MCF 10A (cell line): Measurements from ENCODE around the gene ZNF620. TPM values are rescaled to one million over a fixed set of nuclear protein-coding genes. Genes with fewer than 3 reads are reported as not detected.

Experiments used
- BruUV-seq: library from RNA; stranded (reverse); fragments of 400-500 nt; replicated peaks from 2 replicates; lab custom pipeline; 2021; lab: Mats Ljungman, UMichigan
- CTCF ChIA-PET: fragments of 300-600 bp; sonication (Branson Sonifier 250); formaldehyde crosslinking; extraction: SDS; loops from one replicate; lab custom pipeline; 2021; ENCODE audit warnings: antibody characterized with exemption, inconsistent platforms; lab: Yijun Ruan, JAX
- POLR2A ChIA-PET: fragments of 300-600, 350-650 bp; sonication (Branson Sonifier 250); formaldehyde crosslinking; extraction: SDS; loops from one replicate; lab custom pipeline; 2020; ENCODE audit warnings: antibody characterized with exemption, inconsistent platforms; lab: Yijun Ruan, JAX
- DNase-seq: peaks from one replicate; pipeline ENCODE4 v3.0.0-alpha.2; 2018; ENCODE audit not compliant: unreplicated experiment
- H3K27ac Mint-ChIP-seq: one replicate; pipeline ENCODE4 v1.8.0; 2022; ENCODE audit warnings: mild to moderate bottlenecking, low read depth, mixed read lengths; ENCODE audit not compliant: unreplicated experiment
- H3K27me3 Mint-ChIP-seq: one replicate; pipeline ENCODE4 v1.8.0; 2022; ENCODE audit warnings: mixed read lengths; ENCODE audit not compliant: insufficient read depth, unreplicated experiment
- H3K36me3 Mint-ChIP-seq: one replicate; pipeline ENCODE4 v1.8.0; 2022; ENCODE audit warnings: mild to moderate bottlenecking, moderate library complexity, mixed read lengths; ENCODE audit not compliant: insufficient read depth, unreplicated experiment
- H3K4me1 Mint-ChIP-seq: one replicate; pipeline ENCODE4 v1.8.0; 2022; ENCODE audit warnings: mixed read lengths; ENCODE audit not compliant: insufficient read depth, unreplicated experiment
- H3K4me3 Mint-ChIP-seq: one replicate; pipeline ENCODE4 v1.8.0; 2022; ENCODE audit warnings: mild to moderate bottlenecking, moderate library complexity, mixed read lengths; ENCODE audit not compliant: unreplicated experiment
- H3K9me3 Mint-ChIP-seq: one replicate; pipeline ENCODE4 v1.8.0; 2022; ENCODE audit warnings: mixed read lengths; ENCODE audit not compliant: unreplicated experiment
- intact Hi-C: fragments of 100-400 bp; cut with micrococcal nuclease; formaldehyde crosslinking; loops from 2 replicates; pipeline ENCODE4 v1.14.1; 2022
- total RNA-seq: library from RNA; stranded (reverse); gene quantifications from 2 replicates; pipeline ENCODE4 v1.2.3, GENCODE V29; 2022
- TF ChIP-seq, protein P1 (sequence below): fragments of 200-600 bp; IDR thresholded peaks from one replicate; pipeline ENCODE4 v1.8.0; 2022; ENCODE audit warnings: antibody characterized with exemption, mild to moderate bottlenecking; ENCODE audit not compliant: unreplicated experiment

The ZNF620 gene
- total RNA-seq, 1 experiment from 2014 or later, result 2.8 TPM

DNA sequence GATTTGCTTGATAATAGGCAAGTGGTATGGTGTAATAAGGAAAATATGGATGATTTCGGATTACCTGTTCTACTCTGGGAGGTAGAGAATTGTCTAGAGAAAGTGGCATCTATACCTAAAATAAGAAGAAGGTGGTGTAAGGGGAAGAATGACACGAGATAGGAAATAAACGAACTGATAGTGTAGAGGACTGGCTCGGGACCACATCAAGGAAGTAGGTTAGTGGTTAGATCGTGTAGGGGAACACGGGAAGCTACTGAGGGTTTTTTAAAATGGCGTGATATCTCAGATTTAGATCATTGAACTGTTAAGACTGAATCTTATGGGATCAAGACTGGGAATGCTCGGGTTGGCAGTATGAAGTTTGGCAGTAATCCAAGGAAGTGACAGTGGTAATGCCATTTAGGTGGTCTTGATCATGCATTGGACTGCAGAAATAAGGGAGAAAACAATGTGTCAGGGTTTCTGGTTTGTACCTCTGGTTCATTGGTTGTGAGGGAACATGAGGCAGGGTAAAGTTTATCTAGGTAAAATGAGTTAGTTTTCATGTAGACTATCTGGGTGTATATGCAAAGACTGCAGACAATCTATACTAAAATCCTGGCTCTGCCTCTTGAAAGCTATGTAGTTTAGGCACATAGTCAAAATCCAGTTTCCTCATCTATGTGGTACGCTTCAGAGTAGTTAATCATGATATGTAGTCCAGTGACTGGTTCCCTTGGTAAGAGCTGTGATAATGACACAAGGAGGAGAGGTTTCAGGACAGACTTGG is 41.3 kb upstream of the ZNF620 start:
- ChIA-PET POLR2A (interaction anchor here (0.6 to 3.0 kb wide), 5 partner anchors 11 to 1290 kb away, joined by 3 to 15 read pairs (median 4); partner anchors contain the start of gene ZNF619), CTCF (interaction anchor here (0.6 to 1.2 kb wide), 2 partner anchors 113 to 136 kb away, joined by 3 to 5 read pairs; no protein-coding TSS in a partner anchor)

DNA sequence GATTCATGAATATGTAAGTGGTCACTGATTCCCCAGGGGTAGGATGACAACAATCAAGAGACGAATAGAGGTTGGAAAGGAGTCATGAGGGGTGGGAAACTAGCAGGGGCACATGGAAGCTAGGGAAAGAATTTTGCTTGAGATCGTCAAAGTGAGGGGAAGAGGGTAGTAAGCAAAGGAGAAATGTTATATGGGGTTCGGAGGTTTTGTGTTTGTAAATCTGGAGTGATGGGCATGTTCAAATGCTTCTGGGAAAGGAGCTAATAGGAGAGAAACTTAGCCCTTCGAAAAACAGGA is 40.8 kb upstream of the ZNF620 start:
- CTCF ChIA-PET, result interaction anchor here (0.6 to 1.2 kb wide), 3 partner anchors 18 to 137 kb away, joined by 3 to 6 read pairs (median 5); no protein-coding TSS in a partner anchor
- POLR2A ChIA-PET, result interaction anchor here (0.6 to 3.0 kb wide), 6 partner anchors 11 to 1290 kb away, joined by 3 to 15 read pairs (median 5); partner anchors contain the start of gene ZNF619
- no TSS peak for BruUV-seq
- intact Hi-C loops, result no loop called here
- Mint-ChIP-seq H3K4me3 (no peak overlapping the region), H3K27me3 (no peaks in the 10 kb centered on the region), H3K4me1 (no peaks in the 10 kb centered on the region), H3K27ac (no peak overlapping the region), H3K9me3 (no peaks in the 10 kb centered on the region), H3K36me3 (peaks cover 63% of the 10 kb centered on the region)
- no peak for DNase-seq
- TF ChIP-seq, protein P1, sequence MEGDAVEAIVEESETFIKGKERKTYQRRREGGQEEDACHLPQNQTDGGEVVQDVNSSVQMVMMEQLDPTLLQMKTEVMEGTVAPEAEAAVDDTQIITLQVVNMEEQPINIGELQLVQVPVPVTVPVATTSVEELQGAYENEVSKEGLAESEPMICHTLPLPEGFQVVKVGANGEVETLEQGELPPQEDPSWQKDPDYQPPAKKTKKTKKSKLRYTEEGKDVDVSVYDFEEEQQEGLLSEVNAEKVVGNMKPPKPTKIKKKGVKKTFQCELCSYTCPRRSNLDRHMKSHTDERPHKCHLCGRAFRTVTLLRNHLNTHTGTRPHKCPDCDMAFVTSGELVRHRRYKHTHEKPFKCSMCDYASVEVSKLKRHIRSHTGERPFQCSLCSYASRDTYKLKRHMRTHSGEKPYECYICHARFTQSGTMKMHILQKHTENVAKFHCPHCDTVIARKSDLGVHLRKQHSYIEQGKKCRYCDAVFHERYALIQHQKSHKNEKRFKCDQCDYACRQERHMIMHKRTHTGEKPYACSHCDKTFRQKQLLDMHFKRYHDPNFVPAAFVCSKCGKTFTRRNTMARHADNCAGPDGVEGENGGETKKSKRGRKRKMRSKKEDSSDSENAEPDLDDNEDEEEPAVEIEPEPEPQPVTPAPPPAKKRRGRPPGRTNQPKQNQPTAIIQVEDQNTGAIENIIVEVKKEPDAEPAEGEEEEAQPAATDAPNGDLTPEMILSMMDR, result no peak

More for the DNA sequence above, 41.3 kb upstream of the ZNF620 start:
- Mint-ChIP-seq H3K4me1 (no peaks in the 10 kb centered on the region), H3K4me3 (no peak overlapping the region), H3K9me3 (no peaks in the 10 kb centered on the region), H3K36me3 (peaks cover 69% of the 10 kb centered on the region), H3K27ac (no peak overlapping the region), H3K27me3 (no peaks in the 10 kb centered on the region)
- BruUV-seq, result no TSS peak
- intact Hi-C loops, result no loop called here
- DNase-seq, result no peak
- TF ChIP-seq, protein P1, result no peak

DNA sequence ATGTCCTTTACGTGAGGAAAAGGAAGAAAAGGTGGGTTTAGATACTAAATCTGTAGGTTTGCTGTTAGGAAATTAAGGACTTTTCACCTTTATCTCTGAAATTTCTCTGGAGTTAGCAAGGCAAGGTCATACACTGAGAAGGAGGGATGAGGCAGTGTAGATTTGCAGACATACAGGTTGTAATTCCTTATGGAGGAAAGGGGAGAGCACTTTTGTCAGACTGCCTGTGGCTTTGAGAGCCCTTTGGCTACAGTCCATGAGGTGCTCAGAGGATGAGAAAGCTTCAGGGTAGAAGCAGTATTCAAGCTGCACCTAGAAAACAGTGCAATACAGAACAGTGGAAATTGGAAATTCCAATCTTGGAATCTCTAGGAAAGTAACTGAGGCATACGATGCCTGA is 40.4 kb upstream of the ZNF620 start:
- ChIA-PET CTCF (interaction anchor here (0.6 to 1.2 kb wide), 3 partner anchors 17 to 137 kb away, joined by 3 to 6 read pairs (median 5); no protein-coding TSS in a partner anchor), POLR2A (interaction anchor here (0.8 to 3.0 kb wide), 6 partner anchors 9 to 62 kb away, joined by 3 to 15 read pairs (median 6); partner anchors contain the start of genes RPL14 and ZNF619)
- Mint-ChIP-seq H3K27me3 (no peaks in the 10 kb centered on the region), H3K9me3 (no peaks in the 10 kb centered on the region), H3K36me3 (peaks cover 59% of the 10 kb centered on the region), H3K4me1 (no peaks in the 10 kb centered on the region), H3K4me3 (no peak overlapping the region), H3K27ac (no peak overlapping the region)
- intact Hi-C loops, result no loop called here
- DNase-seq, result no peak
- TF ChIP-seq, protein P1, result no peak
- BruUV-seq, result no TSS peak

DNA sequence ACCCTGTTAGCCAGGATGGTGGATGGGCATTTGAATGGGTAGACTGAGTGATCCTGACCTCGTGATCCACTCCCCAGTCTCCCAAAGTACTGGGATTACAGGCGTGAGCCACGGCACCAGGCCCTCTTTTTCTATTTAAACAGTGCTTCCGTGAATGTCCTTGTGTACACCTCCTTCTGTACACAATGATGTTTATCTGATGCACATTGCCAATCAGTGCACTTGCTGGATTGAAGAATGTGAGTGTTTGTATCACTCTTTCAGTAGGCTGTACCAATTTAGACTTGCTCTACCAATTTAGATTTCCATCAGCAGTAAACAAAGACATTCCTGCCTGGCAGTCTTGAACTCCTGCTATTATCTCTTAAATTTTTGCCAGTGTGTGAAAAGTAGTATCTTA is 37.8 kb upstream of the ZNF620 start:
- no peak overlapping the region for H3K27ac Mint-ChIP-seq
- POLR2A ChIA-PET, result interaction anchor here (1.3 kb wide), 1 partner anchor 10 kb away, joined by 6 read pairs; no protein-coding TSS in a partner anchor
- BruUV-seq, result no TSS peak
- intact Hi-C loops, result no loop called here
- no peak for DNase-seq
- H3K36me3 Mint-ChIP-seq, result peaks cover 34% of the 10 kb centered on the region
- H3K9me3 Mint-ChIP-seq, result no peaks in the 10 kb centered on the region
- H3K4me3 Mint-ChIP-seq, result no peak overlapping the region
- no peaks in the 10 kb centered on the region for H3K27me3 Mint-ChIP-seq
- H3K4me1 Mint-ChIP-seq, result no peaks in the 10 kb centered on the region
- CTCF ChIA-PET, result no interaction called here
- TF ChIP-seq, protein P1, result no peak
